HG03025 (cell line): ENCODE measurements around the gene ATP5ME.
"Not testable (repeated sequence)": the region's sequence is repeated elsewhere in the genome, so short reads cannot be mapped to it uniquely, and the experiment has no call there.

Experiments used
- ATAC-seq: cut with Tn5 transposase; IDR thresholded peaks from one replicate; pipeline ENCODE4 v1.9.1; 2021; ENCODE audit warnings: mild to moderate bottlenecking, moderate library complexity; ENCODE audit not compliant: unreplicated experiment, low FRiP score

Gene ATP5ME

GRCh38 chr4:657834-658667 lies 16.0 kb downstream of the ATP5ME start:
- ATAC-seq, result no peak

GRCh38 chr4:657338-657833 lies 16.7 kb downstream of the ATP5ME start:
- no peak for ATAC-seq

GRCh38 chr4:656436-657337 lies 17.4 kb downstream of the ATP5ME start:
- ATAC-seq, result no peak

- no peak for ATAC-seq
These were observed 18.5 kb downstream of the ATP5ME start for GRCh38 chr4:655464-656151.

GRCh38 chr4:654871-655463 lies 19.1 kb downstream of the ATP5ME start:
- no peak for ATAC-seq

GRCh38 chr4:654503-654845 lies 19.6 kb downstream of the ATP5ME start:
- ATAC-seq, result no peak

GRCh38 chr4:653831-654502 lies 20.1 kb downstream of the ATP5ME start:
- no peak for ATAC-seq

- ATAC-seq, result no peak
These were observed 20.8 kb downstream of the ATP5ME start for GRCh38 chr4:653080-653821.

GRCh38 chr4:651884-652642 lies 22.0 kb downstream of the ATP5ME start:
- no peak for ATAC-seq

- no peak for ATAC-seq
These were observed 22.9 kb downstream of the ATP5ME start for GRCh38 chr4:650951-651883.

GRCh38 chr4:650461-650860 lies 23.6 kb downstream of the ATP5ME start:
- no peak for ATAC-seq

GRCh38 chr4:649751-650310 lies 24.2 kb downstream of the ATP5ME start:
- ATAC-seq, result no peak

GRCh38 chr4:649293-649625 lies 24.8 kb downstream of the ATP5ME start:
- ATAC-seq, result no peak

GRCh38 chr4:648579-649292 lies 25.3 kb downstream of the ATP5ME start:
- no peak for ATAC-seq

GRCh38 chr4:647481-647880 lies 26.6 kb downstream of the ATP5ME start:
- no peak for ATAC-seq

- no peak for ATAC-seq
These were observed 27.6 kb downstream of the ATP5ME start for GRCh38 chr4:646460-646859.

GRCh38 chr4:642366-642765 lies 31.7 kb downstream of the ATP5ME start:
- ATAC-seq, result not testable (repeated sequence)
